ENCODE measurements around the gene COL27A1. TPM values are rescaled to one million over a fixed set of nuclear protein-coding genes. Genes with fewer than 3 reads are reported as not detected.

Gene COL27A1
- total RNA-seq, 1 donor from 2014 or later: 13.0 TPM

GRCh38 chr9:114310471-114311450, 155.4 kb downstream of the COL27A1 start:
- H3K27ac ChIP-seq: no peak overlapping the region
- no peaks in the 10 kb centered on the region for H3K9me3 ChIP-seq
- DNase-seq: no peak
- ATAC-seq: no peak
- TF ChIP-seq CTCF (IDR thresholded peaks at IDR 0.05): no peak
- no peak overlapping the region for H3K4me3 ChIP-seq
- no peaks in the 10 kb centered on the region for H3K27me3 ChIP-seq (ENCODE audit: low read depth)
- H3K36me3 ChIP-seq: peaks cover 4% of the 10 kb centered on the region
- intact Hi-C loops (cut with DNase I): no loop called here
- no peaks in the 10 kb centered on the region for H3K4me1 ChIP-seq

- intact Hi-C loops (cut with DNase I): no loop called here
- Histone ChIP-seq H3K36me3 (peaks cover 4% of the 10 kb centered on the region), H3K27me3 (ENCODE audit: low read depth) (no peaks in the 10 kb centered on the region), H3K27ac (no peak overlapping the region), H3K4me1 (no peaks in the 10 kb centered on the region), H3K9me3 (no peaks in the 10 kb centered on the region), H3K4me3 (no peak overlapping the region)
- DNase-seq (peak; percentile 37), ATAC-seq (no peak)
- TF ChIP-seq CTCF (IDR thresholded peaks at IDR 0.05): no peak
These were observed 156.5 kb downstream of the COL27A1 start for GRCh38 chr9:114311571-114312512.

GRCh38 chr9:114312513-114312875, 157.2 kb downstream of the COL27A1 start:
- no peak for TF ChIP-seq CTCF (IDR thresholded peaks at IDR 0.05)
- DNase-seq: no peak
- H3K27ac ChIP-seq: no peak overlapping the region

GRCh38 chr9:114313186-114313585, 157.8 kb downstream of the COL27A1 start:
- Histone ChIP-seq H3K36me3 (no peaks in the 10 kb centered on the region), H3K4me3 (no peak overlapping the region), H3K27me3 (ENCODE audit: low read depth) (no peaks in the 10 kb centered on the region), H3K9me3 (no peaks in the 10 kb centered on the region), H3K27ac (no peak overlapping the region), H3K4me1 (peaks cover 5% of the 10 kb centered on the region)
- DNase-seq: no peak
- no peak for TF ChIP-seq CTCF (IDR thresholded peaks at IDR 0.05)
- ATAC-seq: no peak
- intact Hi-C loops (cut with DNase I): no loop called here

More at GRCh38 chr9:114312513-114312875, 157.2 kb downstream of the COL27A1 start:
- no peak for ATAC-seq
- H3K27me3 ChIP-seq (ENCODE audit: low read depth): no peaks in the 10 kb centered on the region
- H3K36me3 ChIP-seq: peaks cover 2% of the 10 kb centered on the region
- intact Hi-C loops (cut with DNase I): no loop called here
- H3K9me3 ChIP-seq: no peaks in the 10 kb centered on the region
- H3K4me3 ChIP-seq: no peak overlapping the region
- no peaks in the 10 kb centered on the region for H3K4me1 ChIP-seq

GRCh38 chr9:114314256-114314867, 159.0 kb downstream of the COL27A1 start:
- Histone ChIP-seq H3K4me1 (peaks cover 5% of the 10 kb centered on the region), H3K4me3 (no peak overlapping the region), H3K9me3 (no peaks in the 10 kb centered on the region), H3K27me3 (ENCODE audit: low read depth) (no peaks in the 10 kb centered on the region), H3K27ac (no peak overlapping the region), H3K36me3 (no peaks in the 10 kb centered on the region)
- intact Hi-C loops (cut with DNase I): no loop called here
- no peak for TF ChIP-seq CTCF (IDR thresholded peaks at IDR 0.05)
- DNase-seq: no peak
- ATAC-seq: no peak
